Measurements from ENCODE around the gene CPLX1.

Gene CPLX1

GRCh38 chr4:772776-773175 lies 53.2 kb downstream of the CPLX1 start:
- no peak for DNase-seq
- no peak for TF ChIP-seq CTCF (IDR thresholded peaks at IDR 0.05)
- Mint-ChIP-seq H3K4me3 (no peak overlapping the region), H3K36me3 (ENCODE audit: low read depth) (peaks cover 79% of the 10 kb centered on the region), H3K27me3 (ENCODE audit: low read depth, poor library complexity) (peaks cover 6% of the 10 kb centered on the region), H3K27ac (no peak overlapping the region), H3K4me1 (peaks cover 26% of the 10 kb centered on the region), H3K9me3 (peaks cover 23% of the 10 kb centered on the region)

GRCh38 chr4:772118-772517 lies 53.8 kb downstream of the CPLX1 start:
- peaks cover 79% of the 10 kb centered on the region for H3K36me3 Mint-ChIP-seq (ENCODE audit: low read depth)
- H3K27ac Mint-ChIP-seq = peak overlapping the region; percentile 97
- TF ChIP-seq CTCF (IDR thresholded peaks at IDR 0.05) = no peak
- no peak overlapping the region for H3K4me3 Mint-ChIP-seq
- H3K9me3 Mint-ChIP-seq = peaks cover 24% of the 10 kb centered on the region
- H3K27me3 Mint-ChIP-seq (ENCODE audit: low read depth, poor library complexity) = peaks cover 6% of the 10 kb centered on the region
- DNase-seq = no peak
- peaks cover 26% of the 10 kb centered on the region for H3K4me1 Mint-ChIP-seq

GRCh38 chr4:771464-771863 lies 54.5 kb downstream of the CPLX1 start:
- TF ChIP-seq CTCF (IDR thresholded peaks at IDR 0.05) = no peak
- no peak for DNase-seq
- Mint-ChIP-seq H3K4me1 (peaks cover 21% of the 10 kb centered on the region), H3K27me3 (ENCODE audit: low read depth, poor library complexity) (peaks cover 6% of the 10 kb centered on the region), H3K9me3 (peaks cover 24% of the 10 kb centered on the region), H3K4me3 (no peak overlapping the region), H3K36me3 (ENCODE audit: low read depth) (peaks cover 79% of the 10 kb centered on the region), H3K27ac (peak overlapping the region; percentile 97)

- Mint-ChIP-seq H3K9me3 (peaks cover 30% of the 10 kb centered on the region), H3K4me1 (peaks cover 21% of the 10 kb centered on the region), H3K27ac (no peak overlapping the region), H3K36me3 (ENCODE audit: low read depth) (peaks cover 79% of the 10 kb centered on the region), H3K27me3 (ENCODE audit: low read depth, poor library complexity) (peaks cover 6% of the 10 kb centered on the region), H3K4me3 (no peak overlapping the region)
- TF ChIP-seq CTCF (IDR thresholded peaks at IDR 0.05) = no peak
- no peak for DNase-seq
Observed at GRCh38 chr4:770022-770421, 55.9 kb downstream of the CPLX1 start.

GRCh38 chr4:769511-769910 lies 56.4 kb downstream of the CPLX1 start:
- Mint-ChIP-seq H3K27ac (no peak overlapping the region), H3K9me3 (peaks cover 35% of the 10 kb centered on the region), H3K27me3 (ENCODE audit: low read depth, poor library complexity) (peaks cover 6% of the 10 kb centered on the region), H3K36me3 (ENCODE audit: low read depth) (peaks cover 79% of the 10 kb centered on the region), H3K4me3 (no peak overlapping the region), H3K4me1 (peaks cover 16% of the 10 kb centered on the region)
- no peak for TF ChIP-seq CTCF (IDR thresholded peaks at IDR 0.05)
- no peak for DNase-seq

GRCh38 chr4:768995-769394 lies 56.9 kb downstream of the CPLX1 start:
- Mint-ChIP-seq H3K4me3 (no peak overlapping the region), H3K27me3 (ENCODE audit: low read depth, poor library complexity) (peaks cover 3% of the 10 kb centered on the region), H3K4me1 (peaks cover 11% of the 10 kb centered on the region), H3K27ac (no peak overlapping the region), H3K9me3 (peaks cover 37% of the 10 kb centered on the region), H3K36me3 (ENCODE audit: low read depth) (peaks cover 79% of the 10 kb centered on the region)
- no peak for TF ChIP-seq CTCF (IDR thresholded peaks at IDR 0.05)
- no peak for DNase-seq
